GM18873 (cell line): ENCODE results near the gene TSHZ2.
"Not testable (repeated sequence)": the region's sequence is repeated elsewhere in the genome, so short reads cannot be mapped to it uniquely, and the experiment has no call there.

Source experiments
- ATAC-seq: cut with Tn5 transposase; IDR thresholded peaks from one replicate; pipeline ENCODE4 v1.9.1; 2021; ENCODE audit warnings: mild to moderate bottlenecking, moderate library complexity, moderate number of reproducible peaks; ENCODE audit not compliant: unreplicated experiment, low FRiP score

Gene TSHZ2

GRCh38 chr20:53422039-53422438 lies 449.9 kb downstream of the TSHZ2 start:
- no peak for ATAC-seq

- no peak for ATAC-seq
These were observed 451.5 kb downstream of the TSHZ2 start for GRCh38 chr20:53423587-53424146.

DNA sequence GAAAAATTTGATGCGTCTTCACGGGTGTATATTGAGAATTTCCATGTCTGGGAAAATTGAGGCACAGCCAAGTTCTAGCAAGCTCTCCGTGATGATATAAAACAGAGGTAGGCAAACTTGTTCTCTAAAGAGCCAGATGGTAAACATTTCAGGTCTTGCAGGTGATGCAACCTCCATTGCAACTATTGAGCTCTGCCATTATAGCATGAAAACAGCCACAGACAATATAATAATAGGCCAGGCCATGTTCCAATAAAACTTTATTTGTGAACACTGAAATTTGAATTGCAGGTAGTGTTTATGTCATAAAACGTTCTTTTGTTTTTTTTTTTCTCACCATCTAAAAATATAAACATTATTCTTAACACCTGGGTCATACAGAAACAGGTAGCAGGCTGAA lies 453.3 kb downstream of the TSHZ2 start:
- no peak for ATAC-seq

GRCh38 chr20:53425941-53426340 lies 453.8 kb downstream of the TSHZ2 start:
- no peak for ATAC-seq

DNA sequence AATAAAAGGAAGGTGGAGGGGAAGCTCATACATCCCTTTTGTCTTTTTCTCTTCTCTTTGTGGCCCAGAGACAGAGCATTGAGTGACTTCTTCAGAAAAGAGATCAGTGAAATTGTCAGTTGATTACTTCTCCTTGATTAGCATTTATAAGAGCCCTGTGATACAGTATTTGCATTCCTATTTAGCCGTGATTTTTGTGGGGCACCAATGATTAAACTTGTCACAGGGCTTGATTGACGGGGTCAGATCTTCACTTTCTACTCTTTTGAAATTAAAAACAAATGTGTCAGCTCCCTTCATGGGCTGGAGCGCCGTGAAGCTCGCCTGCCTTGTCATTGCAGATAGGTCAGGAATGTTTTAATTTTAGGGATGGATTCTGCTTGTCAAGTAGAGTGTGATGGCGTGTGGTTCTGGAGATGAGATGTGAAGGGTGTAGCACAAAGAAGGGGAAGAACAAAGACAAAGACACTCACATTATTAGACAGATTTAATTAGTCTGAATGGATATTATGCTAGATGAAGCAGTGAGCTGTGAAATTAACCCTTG lies 454.7 kb downstream of the TSHZ2 start:
- ATAC-seq, result no peak

GRCh38 chr20:53427951-53428350 lies 455.8 kb downstream of the TSHZ2 start:
- ATAC-seq, result no peak

DNA sequence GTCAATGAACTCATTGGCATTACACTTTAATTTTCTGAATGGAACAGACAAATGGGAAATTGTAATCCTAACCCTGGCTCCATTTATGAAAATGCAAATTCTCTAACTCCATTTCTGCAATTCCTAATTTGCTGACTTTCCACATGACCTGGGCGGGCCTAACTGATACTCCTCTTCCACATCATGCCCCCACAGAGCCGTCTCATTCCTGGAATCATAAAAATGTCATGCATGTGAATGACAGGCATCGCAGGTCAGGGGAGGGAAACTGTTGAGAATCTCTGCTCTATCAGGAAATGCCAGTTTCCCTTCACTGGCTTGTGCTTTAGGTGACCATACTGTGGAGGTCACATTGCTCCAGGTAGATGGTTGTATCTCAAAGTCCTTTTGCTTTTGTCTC lies 456.4 kb downstream of the TSHZ2 start:
- no peak for ATAC-seq

- ATAC-seq, result no peak
These were observed 456.8 kb downstream of the TSHZ2 start for GRCh38 chr20:53428996-53429395.

DNA sequence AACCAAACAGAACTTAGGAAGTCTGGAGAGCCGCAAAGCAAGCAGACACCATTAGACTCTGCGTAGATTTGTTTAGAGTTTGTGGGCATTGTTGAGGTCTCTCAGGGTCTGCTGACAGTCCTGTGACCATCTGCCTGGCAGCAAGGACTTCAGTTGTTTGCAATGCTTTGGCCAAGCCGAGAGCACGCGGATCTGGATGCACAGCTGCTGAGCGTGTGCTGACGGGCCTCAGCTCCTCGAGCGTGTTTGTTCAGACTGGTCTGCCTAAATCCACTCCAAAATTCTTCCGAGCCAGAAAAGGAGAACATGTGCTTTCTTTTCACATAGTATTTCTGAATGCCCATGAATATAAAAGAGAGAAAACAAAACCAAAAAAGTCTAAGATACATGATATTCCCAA lies 462.5 kb downstream of the TSHZ2 start:
- ATAC-seq, result no peak

GRCh38 chr20:53436927-53437326 lies 464.8 kb downstream of the TSHZ2 start:
- not testable (repeated sequence) for ATAC-seq

- no peak for ATAC-seq
These were observed 466.2 kb downstream of the TSHZ2 start for GRCh38 chr20:53438368-53438767.

- ATAC-seq, result no peak
These were observed 466.9 kb downstream of the TSHZ2 start for GRCh38 chr20:53439046-53439445.

- no peak for ATAC-seq
These were observed 467.5 kb downstream of the TSHZ2 start for GRCh38 chr20:53439616-53440015.

DNA sequence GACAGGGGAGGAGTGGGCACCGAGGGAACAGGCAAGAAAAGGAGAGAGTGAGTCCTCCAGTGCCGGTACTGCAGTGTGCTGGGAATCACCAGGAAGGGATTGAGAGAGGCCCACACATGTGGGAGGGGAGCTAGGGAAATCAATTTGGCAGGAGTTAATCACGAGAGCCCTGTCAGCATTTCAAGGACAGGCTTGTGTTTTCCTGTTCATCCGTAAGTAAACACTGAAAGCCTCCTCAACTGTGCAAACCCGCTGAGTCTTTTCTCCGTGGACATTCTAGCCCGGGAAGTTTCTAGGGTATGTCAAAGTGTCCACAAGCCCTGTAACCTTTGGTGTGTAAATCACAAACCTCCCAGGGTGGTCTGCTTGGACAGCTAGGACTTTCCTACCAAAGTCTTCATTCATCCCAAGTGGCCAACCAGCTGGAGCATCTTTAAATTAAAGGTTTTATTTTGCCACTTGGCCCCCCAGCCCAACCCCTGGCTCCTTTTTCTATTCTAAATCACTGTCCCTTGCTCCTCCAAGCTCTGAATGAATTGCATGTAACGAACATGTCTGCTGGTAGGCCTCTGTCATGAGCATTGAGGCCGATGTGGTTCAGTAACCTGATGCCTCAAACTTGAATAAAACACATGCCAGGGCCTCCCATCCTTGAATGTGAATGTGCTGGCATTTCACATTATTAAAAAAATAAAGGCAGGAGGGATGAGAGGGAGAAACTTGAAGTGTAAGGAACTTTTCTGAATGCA lies 472.4 kb downstream of the TSHZ2 start:
- no peak for ATAC-seq

- ATAC-seq, result no peak
These were observed 473.2 kb downstream of the TSHZ2 start for GRCh38 chr20:53445321-53445731.

DNA sequence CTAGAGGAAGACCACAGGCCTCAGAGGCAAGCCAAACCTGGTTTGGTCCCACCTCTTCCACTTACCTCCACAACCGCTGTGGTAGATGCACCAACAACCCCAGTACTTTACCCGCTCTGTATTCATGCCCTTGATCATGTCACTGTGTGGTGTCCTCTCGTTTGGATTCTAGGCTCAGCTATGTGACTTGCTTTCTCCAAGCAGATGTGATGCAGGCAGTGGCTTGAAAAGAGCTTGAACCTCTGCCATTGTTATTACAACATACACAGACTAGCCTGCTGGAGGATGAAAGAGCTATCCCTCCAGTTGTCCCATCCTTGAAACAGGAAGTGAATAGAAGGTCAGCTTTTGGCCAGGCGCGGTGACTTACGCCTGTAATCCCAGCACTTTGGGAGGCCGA lies 473.8 kb downstream of the TSHZ2 start:
- no peak for ATAC-seq

GRCh38 chr20:53447316-53447715 lies 475.2 kb downstream of the TSHZ2 start:
- no peak for ATAC-seq

GRCh38 chr20:53448426-53448825 lies 476.3 kb downstream of the TSHZ2 start:
- ATAC-seq, result no peak

DNA sequence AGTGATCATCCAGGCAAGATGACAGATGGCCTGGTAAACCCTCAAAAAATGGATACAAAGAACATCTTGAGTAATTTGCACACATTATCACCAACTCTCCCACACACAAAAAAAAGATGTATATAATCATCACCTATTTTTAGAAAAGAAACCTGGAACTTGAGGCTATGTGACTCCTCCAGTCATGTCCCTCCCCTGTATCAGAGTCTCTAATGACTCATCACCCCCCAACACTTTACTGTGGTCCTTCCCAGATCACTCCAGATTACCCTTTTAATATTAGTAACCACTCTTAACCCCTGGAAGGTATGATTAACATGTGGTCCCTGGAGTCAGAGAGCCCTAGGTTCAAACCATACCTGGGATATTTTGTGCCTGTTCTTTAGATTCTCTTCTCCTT lies 476.7 kb downstream of the TSHZ2 start:
- ATAC-seq, result no peak

DNA sequence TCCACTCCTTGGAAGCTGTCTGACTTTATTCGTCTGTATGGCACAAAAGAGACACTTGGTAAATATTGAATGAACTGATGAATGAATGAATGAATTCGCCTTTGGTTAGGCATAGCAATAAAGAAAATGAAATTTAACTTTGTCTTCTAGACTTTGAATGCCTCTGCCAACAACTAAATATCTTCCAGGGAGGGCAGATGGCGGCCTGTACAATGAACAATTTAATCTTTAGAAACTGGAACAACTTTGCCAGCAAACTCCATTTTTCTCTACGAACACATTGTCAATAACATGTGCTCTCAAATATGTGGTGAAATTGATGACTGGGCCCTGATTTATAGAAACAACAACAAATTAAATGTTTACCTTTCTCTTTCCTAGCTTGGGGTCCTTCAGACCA lies 480.9 kb downstream of the TSHZ2 start:
- ATAC-seq, result no peak

GRCh38 chr20:53454675-53455276 lies 482.6 kb downstream of the TSHZ2 start:
- ATAC-seq, result no peak
